Activated effector memory CD4-positive, alpha-beta T cell treated with anti-CD3 and anti-CD28 coated beads, Interleukin-2, amount 50 U/mL, for 16 hours (primary cell): Measurements from ENCODE around the gene VPS4B.
"Not testable (repeated sequence)": the region's sequence is repeated elsewhere in the genome, so short reads cannot be mapped to it uniquely, and the experiment has no call there.

ENCODE experiments used
- DNase-seq: peaks from one replicate; pipeline ENCODE4 v3.0.0-alpha.2; 2020

VPS4B gene

GRCh38 chr18:63366213-63367052 is 55.8 kb downstream of the VPS4B start:
- peak; percentile 89 for DNase-seq

GRCh38 chr18:63365876-63366212 is 56.4 kb downstream of the VPS4B start:
- no peak for DNase-seq

GRCh38 chr18:63363951-63364350 is 58.3 kb downstream of the VPS4B start:
- DNase-seq: peak; percentile 67

- not testable (repeated sequence) for DNase-seq
These were observed 58.9 kb downstream of the VPS4B start for GRCh38 chr18:63363420-63363819.

- DNase-seq: no peak
These were observed 65.9 kb downstream of the VPS4B start for GRCh38 chr18:63356272-63356896.

GRCh38 chr18:63350230-63350629 is 72.0 kb downstream of the VPS4B start:
- DNase-seq: no peak

GRCh38 chr18:63348508-63349136 is 73.7 kb downstream of the VPS4B start:
- no peak for DNase-seq

- no peak for DNase-seq
These were observed 75.6 kb downstream of the VPS4B start for GRCh38 chr18:63346480-63347183.

- DNase-seq: no peak
These were observed 76.2 kb downstream of the VPS4B start for GRCh38 chr18:63346031-63346430.

GRCh38 chr18:63344918-63345317 is 77.4 kb downstream of the VPS4B start:
- no peak for DNase-seq

GRCh38 chr18:63344263-63344662 is 78.0 kb downstream of the VPS4B start:
- no peak for DNase-seq

GRCh38 chr18:63342206-63342605 is 80.1 kb downstream of the VPS4B start:
- no peak for DNase-seq

- peak; percentile 71 for DNase-seq
These were observed 82.3 kb downstream of the VPS4B start for GRCh38 chr18:63339920-63340484.
